Suprapubic skin (tissue), 4 donors: ENCODE measurements around the gene MALRD1. TPM values are rescaled to one million over a fixed set of nuclear protein-coding genes. Genes with fewer than 3 reads are reported as not detected.

Experiments used
- DNase-seq, 2 donors: peaks; one replicate each; pipeline ENCODE4 v3.0.0-alpha.2; 2019; ENCODE audit warnings: low spot score in 2 of 2
- H3K27ac ChIP-seq: fragments of 200-600 bp; sonication (generic); one replicate; pipeline ENCODE4 v1.5.1; 2019
- H3K27me3 ChIP-seq: fragments of 200-600 bp; sonication (generic); one replicate; pipeline ENCODE4 v1.5.1; 2019
- H3K36me3 ChIP-seq: fragments of 200-600 bp; sonication (generic); one replicate; pipeline ENCODE4 v1.5.1; 2019
- H3K4me1 ChIP-seq: fragments of 200-600 bp; sonication (generic); one replicate; pipeline ENCODE4 v1.5.1; 2019
- H3K4me3 ChIP-seq: fragments of 200-600 bp; sonication (generic); one replicate; pipeline ENCODE4 v1.5.1; 2019; ENCODE audit warnings: mild to moderate bottlenecking
- H3K9me3 ChIP-seq: fragments of 200-600 bp; sonication (generic); one replicate; pipeline ENCODE4 v1.5.1; 2019
- CTCF ChIP-seq, 2 donors: fragments of 200-600 bp in 1 of 2; fragments of 450-650 bp in 1 of 2; sonication (generic) in 1 of 2; IDR thresholded peaks; one replicate each; pipeline ENCODE4 v1.5.1; 2016 to 2019; ENCODE audit warnings: antibody characterized with exemption in 2 of 2, mild to moderate bottlenecking in 1 of 2, moderate library complexity in 1 of 2
- EP300 ChIP-seq: sonication (generic); formaldehyde crosslinking; IDR thresholded peaks from one replicate; pipeline ENCODE4 v1.6.1; 2017; ENCODE audit warnings: antibody characterized with exemption
- POLR2A ChIP-seq, 2 donors: fragments of 450-650 bp; IDR thresholded peaks; one replicate each; pipeline ENCODE4 v1.6.1; 2017; ENCODE audit warnings: antibody characterized with exemption in 2 of 2, mild to moderate bottlenecking in 2 of 2, moderate library complexity in 2 of 2
- POLR2AphosphoS5 ChIP-seq, 3 donors: sonication (generic); formaldehyde crosslinking; IDR thresholded peaks; one replicate each; pipeline ENCODE4 v1.6.1; 2017; ENCODE audit warnings: antibody characterized with exemption in 3 of 3
- WGBS: methylation state at CpG from one replicate; pipeline ENCODE4 v1.1.5; 2018; 5-methylcytosine and 5-hydroxymethylcytosine counted together
- total RNA-seq, 4 donors: library from RNA; depleted of rRNA; stranded (reverse); fragments of >200 nt; gene quantifications; one replicate each; pipeline ENCODE4 v1.1.0, GENCODE V29; 2016

MALRD1 gene
- total RNA-seq, 4 donors from 2014 or later: 0.23 to 0.80 (median 0.31) TPM; not detected in 1

- no peaks in the 10 kb centered on the region for H3K27me3 ChIP-seq
- H3K9me3 ChIP-seq: no peaks in the 10 kb centered on the region
- WGBS: 75% methylated on average over 3 of the region's 3 CpGs
- no peaks in the 10 kb centered on the region for H3K4me1 ChIP-seq
- no peak for DNase-seq
- H3K4me3 ChIP-seq: no peak overlapping the region
- no peak overlapping the region for H3K27ac ChIP-seq
- TF ChIP-seq CTCF (IDR thresholded peaks at IDR 0.05) (no peak), POLR2A (IDR thresholded peaks at IDR 0.05) (no peak), POLR2AphosphoS5 (IDR thresholded peaks at IDR 0.05) (no peak), EP300 (no peak)
- no peaks in the 10 kb centered on the region for H3K36me3 ChIP-seq
These were observed 172.6 kb downstream of the MALRD1 start for GRCh38 chr10:19221216-19221615.

- TF ChIP-seq EP300: no peak
- no peak for TF ChIP-seq POLR2A (IDR thresholded peaks at IDR 0.05)
- 100% methylated on average over 2 of the region's 2 CpGs for WGBS
- no peaks in the 10 kb centered on the region for H3K36me3 ChIP-seq
- no peak overlapping the region for H3K4me3 ChIP-seq
- no peaks in the 10 kb centered on the region for H3K27me3 ChIP-seq
- no peak for DNase-seq
- H3K4me1 ChIP-seq: no peaks in the 10 kb centered on the region
- no peak overlapping the region for H3K27ac ChIP-seq
- H3K9me3 ChIP-seq: no peaks in the 10 kb centered on the region
These were observed 177.4 kb downstream of the MALRD1 start for GRCh38 chr10:19226025-19226424.

- no peak overlapping the region for H3K27ac ChIP-seq
- 90% methylated on average over 1 of the region's 1 CpG for WGBS
- H3K4me1 ChIP-seq: no peaks in the 10 kb centered on the region
- no peaks in the 10 kb centered on the region for H3K27me3 ChIP-seq
- no peaks in the 10 kb centered on the region for H3K36me3 ChIP-seq
- no peak overlapping the region for H3K4me3 ChIP-seq
- no peak for DNase-seq
- TF ChIP-seq POLR2A (IDR thresholded peaks at IDR 0.05) (no peak), EP300 (no peak), POLR2AphosphoS5 (IDR thresholded peaks at IDR 0.05) (no peak), CTCF (IDR thresholded peaks at IDR 0.05) (no peak)
- peaks cover 5% of the 10 kb centered on the region for H3K9me3 ChIP-seq
These were observed 182.4 kb downstream of the MALRD1 start for GRCh38 chr10:19231034-19231433.

GRCh38 chr10:19245889-19246752 is 197.5 kb downstream of the MALRD1 start:
- DNase-seq: no peak
- no peak for TF ChIP-seq EP300
- no peak for TF ChIP-seq POLR2AphosphoS5 (IDR thresholded peaks at IDR 0.05)
- TF ChIP-seq POLR2A (IDR thresholded peaks at IDR 0.05): no peak
- TF ChIP-seq CTCF (IDR thresholded peaks at IDR 0.05): no peak
- 50% methylated on average over 2 of the region's 2 CpGs for WGBS

GRCh38 chr10:19247843-19248242 is 199.2 kb downstream of the MALRD1 start:
- H3K9me3 ChIP-seq: no peaks in the 10 kb centered on the region
- no peaks in the 10 kb centered on the region for H3K4me1 ChIP-seq
- DNase-seq: no peak
- no peaks in the 10 kb centered on the region for H3K36me3 ChIP-seq
- H3K4me3 ChIP-seq: no peak overlapping the region
- no peaks in the 10 kb centered on the region for H3K27me3 ChIP-seq
- H3K27ac ChIP-seq: no peak overlapping the region
- TF ChIP-seq EP300 (no peak), POLR2A (IDR thresholded peaks at IDR 0.05) (no peak), CTCF (IDR thresholded peaks at IDR 0.05) (no peak), POLR2AphosphoS5 (IDR thresholded peaks at IDR 0.05) (no peak)
- 91% methylated on average over 3 of the region's 3 CpGs for WGBS

More at GRCh38 chr10:19245889-19246752, 197.5 kb downstream of the MALRD1 start:
- Histone ChIP-seq H3K27me3 (no peaks in the 10 kb centered on the region), H3K27ac (no peak overlapping the region), H3K4me3 (no peak overlapping the region), H3K36me3 (no peaks in the 10 kb centered on the region), H3K4me1 (no peaks in the 10 kb centered on the region), H3K9me3 (no peaks in the 10 kb centered on the region)
